NT2/D1 (cell line): ENCODE measurements around the gene CYP46A1.

Source experiments
- SUZ12 ChIP-seq: IDR thresholded peaks from 2 replicates; pipeline ENCODE4 v1.6.1; 2011; ENCODE audit not compliant: insufficient read length, insufficient read depth; ENCODE audit errors: extremely low read depth
- YY1 ChIP-seq: IDR thresholded peaks from 2 replicates; pipeline ENCODE4 v1.6.1; 2011; ENCODE audit not compliant: insufficient read length, insufficient read depth
- ZNF274 ChIP-seq: IDR thresholded peaks from 2 replicates; pipeline ENCODE4 v1.6.1; 2011; ENCODE audit warnings: mild to moderate bottlenecking, low read depth, low read length

GRCh38 chr14:99749763-99750715, 65.9 kb downstream of the CYP46A1 start:
- TF ChIP-seq YY1 = no peak
- TF ChIP-seq ZNF274 = no peak
- TF ChIP-seq SUZ12 = no peak
